K562 (cell line): ENCODE measurements around the gene RETREG2.

Experiments
- ATF3 ChIP-seq, 2 experiments: fragments of 450-650 bp in 1 of 2; sonication (generic) in 1 of 2; formaldehyde crosslinking in 1 of 2; IDR thresholded peaks in 1 of 2; conservative IDR thresholded peaks in 1 of 2; 2 replicates each; pipeline versions ENCODE4 v1.6.1 to v1.8.1; 2016 to 2023; ENCODE audit warnings: mild to moderate bottlenecking in 2 of 2, moderate library complexity in 2 of 2, inconsistent platforms in 1 of 2, missing genetic modification reagents in 1 of 2
- FOXJ2 ChIP-seq: fragments of 200-800 bp; sonication (Bioruptor generic); IDR thresholded peaks from 2 replicates; pipeline ENCODE4 v1.6.1; 2016; ENCODE audit warnings: missing genetic modification characterization, missing compliant biosample characterization
- GATAD2B ChIP-seq: fragments of 450-650 bp; IDR thresholded peaks from 2 replicates; pipeline ENCODE4 v1.6.1; 2017; ENCODE audit warnings: mild to moderate bottlenecking, borderline replicate concordance
- KDM1A ChIP-seq, 2 experiments: fragments of 450-650 bp; IDR thresholded peaks; 2 replicates each; pipeline ENCODE4 v1.6.1; 2016; ENCODE audit warnings: mild to moderate bottlenecking in 2 of 2
- POLR3A ChIP-seq: IDR thresholded peaks from 2 replicates; pipeline ENCODE4 v1.6.1; 2011; ENCODE audit warnings: borderline replicate concordance, mild to moderate bottlenecking, moderate library complexity; ENCODE audit not compliant: insufficient read length, insufficient read depth; ENCODE audit errors: extremely low read depth
- REST ChIP-seq, 2 experiments: fragments of 450-650 bp; formaldehyde crosslinking in 1 of 2; IDR thresholded peaks; 2 replicates each; pipeline versions ENCODE4 v1.4.0 to v1.6.1; 2014 to 2020; ENCODE audit warnings: mild to moderate bottlenecking in 2 of 2, borderline replicate concordance in 1 of 2, low read depth in 1 of 2
- RFX7 ChIP-seq: fragments of 250-450 bp; sonication (Bioruptor Pico); IDR thresholded peaks from 2 replicates; pipeline ENCODE4 v1.5.1; 2021; ENCODE audit warnings: mild to moderate bottlenecking
- ZFX ChIP-seq: sonication (generic); formaldehyde crosslinking; IDR thresholded peaks from 2 replicates; pipeline ENCODE4 v1.8.0; 2022; ENCODE audit warnings: mild to moderate bottlenecking, missing genetic modification reagents, moderate library complexity
- ZNF23 ChIP-seq: fragments of 250-450 bp; sonication (Bioruptor Pico); IDR thresholded peaks from 2 replicates; pipeline ENCODE4 v1.4.0; 2020; ENCODE audit warnings: mild to moderate bottlenecking
- TF ChIP-seq, protein P1 (sequence below), 3 experiments: IDR thresholded peaks in 2 of 3; conservative IDR thresholded peaks in 1 of 3; 2 replicates each; pipeline ENCODE4 v1.5.1; 2011 to 2012; ENCODE audit warnings: low read length in 3 of 3, mild to moderate bottlenecking in 3 of 3, control low read depth in 2 of 3, improper control_type of control experiment in 1 of 3, inconsistent platforms in 1 of 3, low read depth in 1 of 3, mixed read lengths in 1 of 3, moderate library complexity in 1 of 3; ENCODE audit not compliant: insufficient read depth in 2 of 3

DNA sequence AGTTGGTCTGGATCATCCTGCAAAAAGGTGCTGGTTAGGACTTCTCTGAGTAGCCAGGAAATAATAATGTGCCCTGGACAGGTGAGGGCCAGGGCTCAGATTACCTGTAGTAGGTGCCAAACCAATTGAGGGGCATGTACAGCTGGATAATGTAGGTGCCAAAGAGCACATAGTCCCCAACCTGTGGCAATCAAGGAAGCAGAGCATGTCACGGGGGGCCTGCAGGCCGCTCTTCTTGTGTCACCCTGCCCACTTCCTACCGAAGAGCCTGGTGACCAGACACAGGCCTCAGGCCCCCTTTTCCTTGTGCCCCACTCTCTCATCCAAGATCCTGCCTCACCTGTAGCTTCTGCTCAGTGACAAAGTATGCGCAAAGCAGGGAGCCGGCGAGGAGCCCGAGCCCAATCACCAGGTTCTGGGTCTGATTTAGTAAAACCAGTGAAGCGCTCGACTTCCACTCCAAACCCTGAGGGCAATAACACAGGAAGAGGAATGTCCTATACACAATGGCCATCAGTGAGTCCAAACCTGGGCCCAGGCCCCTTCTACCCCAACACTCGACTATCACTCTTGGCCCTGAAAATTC is 35.5 kb downstream of the RETREG2 start:
- TF ChIP-seq ATF3 (IDR thresholded peaks at IDR 0.05) (no peak), ATF3 (CRISPR knock-in tag; conservative IDR thresholded peaks at IDR 0.05) (no peak), FOXJ2 (tag) (no peak), POLR3A (no peak), GATAD2B (no peak), REST (IDR thresholded peaks at IDR 0.05; ENCODE audit: borderline replicate concordance) (no peak), REST (CRISPR knock-in tag; IDR thresholded peaks at IDR 0.05; ENCODE audit: low read depth) (no peak), ZFX (CRISPR knock-in tag) (no peak), ZNF23 (no peak), RFX7 (CRISPR knock-in tag) (no peak), KDM1A (IDR thresholded peaks at IDR 0.05) (no peak)
- TF ChIP-seq, protein P1, sequence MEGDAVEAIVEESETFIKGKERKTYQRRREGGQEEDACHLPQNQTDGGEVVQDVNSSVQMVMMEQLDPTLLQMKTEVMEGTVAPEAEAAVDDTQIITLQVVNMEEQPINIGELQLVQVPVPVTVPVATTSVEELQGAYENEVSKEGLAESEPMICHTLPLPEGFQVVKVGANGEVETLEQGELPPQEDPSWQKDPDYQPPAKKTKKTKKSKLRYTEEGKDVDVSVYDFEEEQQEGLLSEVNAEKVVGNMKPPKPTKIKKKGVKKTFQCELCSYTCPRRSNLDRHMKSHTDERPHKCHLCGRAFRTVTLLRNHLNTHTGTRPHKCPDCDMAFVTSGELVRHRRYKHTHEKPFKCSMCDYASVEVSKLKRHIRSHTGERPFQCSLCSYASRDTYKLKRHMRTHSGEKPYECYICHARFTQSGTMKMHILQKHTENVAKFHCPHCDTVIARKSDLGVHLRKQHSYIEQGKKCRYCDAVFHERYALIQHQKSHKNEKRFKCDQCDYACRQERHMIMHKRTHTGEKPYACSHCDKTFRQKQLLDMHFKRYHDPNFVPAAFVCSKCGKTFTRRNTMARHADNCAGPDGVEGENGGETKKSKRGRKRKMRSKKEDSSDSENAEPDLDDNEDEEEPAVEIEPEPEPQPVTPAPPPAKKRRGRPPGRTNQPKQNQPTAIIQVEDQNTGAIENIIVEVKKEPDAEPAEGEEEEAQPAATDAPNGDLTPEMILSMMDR (IDR thresholded peaks at IDR 0.05 in 2 of 3, conservative IDR thresholded peaks at IDR 0.05 in 1 of 3; ENCODE audit: insufficient read depth in 2 of 3, low read depth in 1 of 3, low read length in 3 of 3), result no peak
